Measurements from ENCODE around the gene GET3. TPM values are rescaled to one million over a fixed set of nuclear protein-coding genes. Genes with fewer than 3 reads are reported as not detected.
A peak's percentile ranks its signal among the peaks of the same experiment; 100 is the strongest.

GET3 gene
- polyA plus RNA-seq, 1 of the 3 experiments (the other 2 are of a cell fraction), result 264 TPM

- CTCF ChIA-PET, result interaction anchor here (0.6 to 17.1 kb wide), 25 partner anchors 9 to 307 kb away, joined by 3 to 447 read pairs (median 6); partner anchors contain the start of genes DNASE2, GET3, HOOK2 and RNASEH2A
- H3F3A ChIP-seq (replicated peaks; ENCODE audit: insufficient read depth), result peaks cover 33% of the 10 kb centered on the region
- H3K9me2 ChIP-seq, result no peaks in the 10 kb centered on the region
- peak overlapping the region; percentile 9; the same call in 1 of the 2 replicates for H2AFZ ChIP-seq (ENCODE audit: low read depth)
- H3K4me2 ChIP-seq, result no peak overlapping the region
- peaks cover 9 to 23% of the 10 kb centered on the region in 2 experiments; a peak in 1 of 4 replicates for H3K4me1 ChIP-seq (ENCODE audit: control insufficient read depth in 1 of 2, insufficient read depth in 2 of 2, low read depth in 1 of 2, low read length in 1 of 2)
- H3K9me3 ChIP-seq, result no peaks in the 10 kb centered on the region
- peak overlapping the region in 1 of 2 experiments; percentile 36; a peak in 1 of 4 replicates for H3K27ac ChIP-seq (ENCODE audit: low read depth in 2 of 2, low read length in 1 of 2)
- TF ChIP-seq POLR2AphosphoS5 (IDR thresholded peaks at IDR 0.05; ENCODE audit: low read depth, low read length) (peak; percentile 44; the same call in 1 of the 2 replicates), RAD21 (IDR thresholded peaks at IDR 0.05; ENCODE audit: low read length) (peak; percentile 99), PBX3 (IDR thresholded peaks at IDR 0.05) (no peak), YY1 (IDR thresholded peaks at IDR 0.05; ENCODE audit: low read depth) (no peak), RCOR1 (IDR thresholded peaks at IDR 0.05; ENCODE audit: low read length) (peak; percentile 52; the same call in 1 of the 2 replicates), CTCF (IDR thresholded peaks at IDR 0.05) (peak; percentile 87), SMC3 (IDR thresholded peaks at IDR 0.05; ENCODE audit: low read depth, low read length) (peak; percentile 95), FOXJ3 (CRISPR knock-in tag; IDR thresholded peaks at IDR 0.05) (no peak), GABPA (IDR thresholded peaks at IDR 0.05; ENCODE audit: low read depth) (no peak), ZBTB33 (IDR thresholded peaks at IDR 0.05; ENCODE audit: borderline replicate concordance, low read depth) (no peak)
- H4K20me1 ChIP-seq (ENCODE audit: insufficient read depth), result peaks cover 17% of the 10 kb centered on the region
- peak overlapping the region in 1 of 2 experiments; percentile 38; a peak in 1 of 4 replicates for H3K4me3 ChIP-seq (ENCODE audit: low read depth in 2 of 2, low read length in 1 of 2)
- DNase-seq, result peak; percentile 77
- no peak overlapping the region for H3K9ac ChIP-seq
- peaks cover 26% of the 10 kb centered on the region for H3K79me2 ChIP-seq (ENCODE audit: insufficient read depth)
- POLR2A ChIA-PET, result interaction anchor here (0.6 to 2.3 kb wide), 3 partner anchors 19 to 35 kb away, joined by 3 to 22 read pairs (median 6); no protein-coding TSS in a partner anchor
- no peaks in the 10 kb centered on the region for H3K27me3 ChIP-seq (ENCODE audit: insufficient read depth)
- WGBS (ENCODE audit: low lambda C conversion rate), result 10% methylated on average over 14 of the region's 18 CpGs
- peaks cover 8 to 10% of the 10 kb centered on the region in 2 experiments for H3K36me3 ChIP-seq (replicated peaks in 1 of 2; ENCODE audit: control insufficient read depth in 1 of 2, insufficient read depth in 2 of 2, low read length in 1 of 2)
Measured at GRCh38 chr19:12796146-12797071, 59.1 kb downstream of the GET3 start.
